ENCODE measurements around the gene PROX1.

PROX1 gene

GRCh38 chr1:214002060-214002459 is 14.3 kb downstream of the PROX1 start:
- DNase-seq = no peak

DNA sequence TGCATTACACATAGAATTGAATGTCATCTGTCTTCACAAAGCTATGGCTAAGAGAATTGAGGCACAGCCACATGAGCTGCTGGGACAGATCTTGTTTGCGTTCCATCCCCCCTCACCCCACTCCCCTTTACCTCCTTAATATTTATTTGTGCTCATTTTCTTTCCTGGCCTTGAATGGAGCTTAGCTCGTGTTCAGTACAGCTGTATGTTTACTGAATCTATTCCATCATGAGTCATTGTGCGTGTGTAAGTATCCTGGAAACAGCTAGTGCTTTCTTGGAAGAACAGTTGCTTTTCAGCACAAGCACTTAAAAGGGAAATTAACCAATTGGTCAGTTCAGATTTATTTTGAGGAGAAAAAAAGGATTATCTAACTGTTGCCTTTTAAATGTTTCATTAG is 14.7 kb downstream of the PROX1 start:
- DNase-seq = no peak

DNA sequence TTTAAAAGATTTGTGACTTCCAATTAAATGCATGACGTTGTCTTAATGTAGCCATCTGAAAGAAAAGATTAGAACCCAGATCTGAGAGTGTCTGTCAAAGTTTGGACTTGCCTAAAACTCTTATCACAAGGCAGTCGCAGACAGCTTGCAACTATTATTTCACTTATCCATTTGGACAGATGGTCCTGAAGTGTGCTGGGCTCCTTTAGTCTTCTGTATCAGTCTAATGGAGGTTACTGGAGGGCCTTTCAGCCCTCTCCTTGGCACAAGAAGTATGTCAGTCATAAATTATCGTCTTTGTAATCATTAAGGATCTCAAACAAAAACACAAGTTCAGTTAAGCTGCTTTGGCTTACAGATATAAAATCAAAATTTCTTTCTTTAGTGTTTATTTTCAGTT is 15.5 kb downstream of the PROX1 start:
- no peak for DNase-seq

DNA sequence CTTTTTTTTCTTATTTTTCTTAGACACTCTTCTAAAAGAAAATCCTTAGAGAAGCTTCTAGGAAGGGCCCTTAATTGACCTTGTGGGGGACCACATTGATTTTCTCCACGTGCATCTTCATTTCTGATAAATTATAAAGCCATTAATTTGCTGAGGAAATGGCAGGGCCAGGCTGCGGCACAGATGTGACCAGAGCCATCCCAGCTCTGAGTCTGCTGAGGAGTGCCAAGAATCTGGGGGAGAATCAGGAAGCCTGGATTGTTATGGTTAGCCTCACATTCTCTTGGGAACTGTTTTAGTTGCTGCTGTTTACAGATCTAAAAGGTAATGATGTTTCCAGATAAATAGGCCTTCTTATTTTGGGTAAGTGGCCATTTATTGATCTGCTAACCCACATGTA is 16.2 kb downstream of the PROX1 start:
- no peak for DNase-seq

- DNase-seq = no peak
Measured at GRCh38 chr1:214004795-214005194, 17.0 kb downstream of the PROX1 start.

DNA sequence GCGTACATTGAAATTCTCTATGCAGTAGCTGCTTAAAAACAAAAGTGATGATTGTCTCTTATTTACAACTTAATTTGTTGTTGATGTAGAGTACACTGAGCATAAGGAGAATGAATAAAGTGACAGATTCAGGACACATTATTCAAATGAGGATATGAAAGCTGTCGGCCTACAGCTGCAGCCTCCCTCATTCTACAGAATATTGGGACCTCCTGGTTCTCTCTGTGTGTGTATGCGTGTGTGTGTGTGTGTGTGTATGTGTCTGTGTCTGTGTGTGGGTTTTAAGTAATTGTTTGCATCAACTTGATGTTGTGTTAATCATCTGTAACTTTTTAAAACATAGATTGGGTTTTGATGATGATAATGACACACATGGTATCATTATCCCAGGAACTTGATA is 17.9 kb downstream of the PROX1 start:
- DNase-seq = no peak

- DNase-seq = no peak
Measured at GRCh38 chr1:214006845-214007244, 19.1 kb downstream of the PROX1 start.

GRCh38 chr1:214008347-214008746 is 20.6 kb downstream of the PROX1 start:
- DNase-seq = no peak

GRCh38 chr1:214008791-214009422 is 21.1 kb downstream of the PROX1 start:
- no peak for DNase-seq

DNA sequence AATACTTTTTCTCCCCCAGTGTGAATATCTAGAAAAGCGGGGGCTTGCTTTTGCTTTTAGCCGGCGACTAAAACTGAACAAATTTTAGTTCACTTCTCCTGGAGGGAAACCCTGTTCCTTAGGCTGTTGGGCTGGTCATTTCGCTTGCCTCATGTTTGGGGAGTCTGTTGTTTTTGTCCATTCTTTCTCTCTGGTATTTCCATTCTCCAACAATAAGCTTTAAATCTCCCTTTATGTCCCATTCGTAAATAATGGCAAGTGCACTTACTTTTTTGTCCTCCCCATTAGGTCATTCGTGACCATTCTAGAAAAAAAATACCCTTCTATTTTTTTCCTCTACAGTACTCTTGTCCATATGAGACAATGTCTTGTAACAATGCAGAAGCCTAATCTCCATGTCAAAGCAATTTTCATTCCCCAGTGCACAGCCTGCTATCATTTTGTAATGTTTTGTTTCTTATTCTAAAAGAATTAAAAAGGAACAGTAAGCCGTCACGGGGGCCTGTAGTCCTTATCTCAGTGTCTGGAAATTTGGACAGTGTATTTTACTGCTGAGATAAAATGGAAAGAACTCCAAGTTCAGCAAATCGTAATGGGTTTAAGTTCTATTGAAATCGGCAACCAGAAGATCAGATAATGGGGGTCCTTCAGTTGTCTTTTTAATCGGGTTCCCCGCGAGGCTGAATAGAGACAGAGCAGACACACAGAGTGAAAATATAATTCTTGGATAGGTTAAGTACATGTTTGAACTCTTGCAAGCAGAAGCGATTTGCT is 21.8 kb downstream of the PROX1 start:
- DNase-seq = no peak

GRCh38 chr1:214010197-214010573 is 22.4 kb downstream of the PROX1 start:
- DNase-seq = no peak

- no peak for DNase-seq
Measured at GRCh38 chr1:214010717-214011116, 22.9 kb downstream of the PROX1 start.

DNA sequence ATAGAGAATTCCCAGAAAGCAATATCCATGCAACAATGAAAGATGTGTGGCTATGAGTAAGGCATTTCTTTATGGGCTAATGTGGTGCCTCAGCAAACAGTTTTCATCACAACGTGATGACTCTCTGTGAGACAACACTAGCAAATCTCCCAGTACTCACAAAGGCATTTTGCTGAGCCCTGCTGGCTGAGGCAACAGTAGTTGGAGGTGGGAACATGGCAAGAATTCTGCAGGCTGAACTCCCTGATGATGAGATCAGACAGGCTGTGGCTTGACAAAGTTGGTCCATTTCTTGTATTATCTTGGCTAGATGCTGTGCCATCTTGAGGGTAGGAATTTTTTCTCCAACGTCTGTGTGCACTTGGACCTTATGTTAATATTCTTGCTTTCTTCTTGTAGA is 24.6 kb downstream of the PROX1 start:
- DNase-seq = no peak

GRCh38 chr1:214013614-214014377 is 26.0 kb downstream of the PROX1 start:
- DNase-seq = no peak

GRCh38 chr1:214014730-214015129 is 27.0 kb downstream of the PROX1 start:
- DNase-seq = no peak

- no peak for DNase-seq
Measured at GRCh38 chr1:214017191-214017982, 29.6 kb downstream of the PROX1 start.

- no peak for DNase-seq
Measured at GRCh38 chr1:214018386-214019268, 30.9 kb downstream of the PROX1 start.

DNA sequence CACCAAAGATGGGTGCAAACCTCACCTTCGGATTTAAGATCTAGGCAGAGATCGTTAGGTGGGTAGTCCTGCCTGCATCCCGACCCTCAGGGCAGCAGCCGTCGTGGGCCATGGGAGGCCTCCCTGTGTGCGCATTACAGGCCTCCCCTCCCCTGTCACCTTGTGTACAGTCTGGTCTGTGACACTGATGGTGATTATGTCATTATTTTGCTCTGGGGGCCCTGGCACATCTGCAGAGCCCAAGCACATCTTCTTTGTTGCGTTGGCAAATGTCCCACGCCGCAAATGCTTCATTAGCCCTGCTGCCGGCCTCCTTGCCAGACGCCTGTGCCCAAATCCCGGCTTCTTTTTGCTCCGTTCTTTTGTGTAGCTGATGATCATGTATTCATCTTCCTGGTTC is 31.7 kb downstream of the PROX1 start:
- no peak for DNase-seq

- no peak for DNase-seq
Measured at GRCh38 chr1:214021321-214021720, 33.5 kb downstream of the PROX1 start.

GRCh38 chr1:214022229-214022791 is 34.5 kb downstream of the PROX1 start:
- DNase-seq = no peak

GRCh38 chr1:214022810-214023425 is 35.1 kb downstream of the PROX1 start:
- no peak for DNase-seq

Data from activated CD4-positive, CD25-positive, alpha-beta regulatory T cell (primary cell).